GM12873 (cell line): ENCODE measurements around the gene IFNAR2.

Source experiments
- CTCF ChIP-seq: IDR thresholded peaks from 2 replicates; pipeline ENCODE4 v1.5.1; 2012; ENCODE audit warnings: low read depth, mild to moderate bottlenecking, moderate library complexity, low read length, control low read depth; ENCODE audit not compliant: insufficient read depth; ENCODE audit errors: missing control alignments

IFNAR2 gene

DNA sequence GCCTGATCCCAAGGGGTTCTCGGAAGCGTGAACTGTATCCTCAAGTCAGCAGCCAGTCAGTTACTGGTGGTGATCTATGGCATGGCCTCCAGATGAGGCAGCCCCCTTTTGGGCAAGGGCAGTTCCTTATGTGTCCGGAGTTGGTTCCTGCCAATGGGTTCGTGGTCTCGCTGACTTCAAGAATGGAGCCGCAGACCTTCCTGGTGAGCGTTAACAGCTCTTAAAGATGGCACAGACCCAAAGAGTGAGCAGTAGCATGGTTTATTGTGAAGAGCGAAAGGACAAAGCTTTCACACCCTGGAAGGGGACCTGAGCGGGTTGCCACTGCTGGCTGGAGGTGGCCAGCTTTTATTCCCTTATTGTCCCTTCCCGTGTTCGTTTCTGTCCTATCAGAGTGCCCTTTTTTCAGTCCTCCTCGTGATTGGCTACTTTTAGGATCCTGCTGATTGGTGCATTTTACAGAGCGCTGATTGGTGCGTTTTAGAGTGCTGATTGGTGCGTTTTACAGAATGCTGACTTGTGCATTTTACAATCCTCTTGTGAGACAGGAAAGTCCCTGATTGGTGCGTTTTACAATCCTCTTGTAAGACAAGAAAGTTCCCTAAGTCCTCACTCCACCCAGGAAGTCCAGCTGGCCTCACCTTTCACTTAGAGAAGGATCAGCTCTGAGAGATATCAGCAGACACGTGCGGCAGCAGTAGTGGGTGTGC is 27.5 kb downstream of the IFNAR2 start:
- no peak for TF ChIP-seq CTCF

- no peak for TF ChIP-seq CTCF
Measured at GRCh38 chr21:33258475-33258874, 28.7 kb downstream of the IFNAR2 start.

DNA sequence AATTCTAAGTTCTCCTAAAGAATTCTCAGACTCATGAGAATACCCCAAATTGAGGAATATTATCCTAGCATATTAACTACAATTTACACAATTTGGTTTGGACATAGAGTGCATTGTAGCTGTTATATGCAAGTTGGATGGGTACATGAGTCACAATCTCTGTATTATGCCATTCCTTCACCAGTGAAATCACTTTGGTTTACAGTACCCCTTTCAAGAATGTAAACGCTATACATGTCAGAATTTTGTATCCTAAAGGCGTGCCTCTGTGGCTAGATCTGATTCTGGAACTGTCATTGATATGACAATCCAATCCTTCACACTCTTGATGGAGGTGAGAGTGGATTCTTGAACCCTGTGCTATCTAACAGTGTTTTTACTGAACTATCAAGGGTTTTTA is 29.7 kb downstream of the IFNAR2 start:
- no peak for TF ChIP-seq CTCF

GRCh38 chr21:33259995-33260394 is 30.3 kb downstream of the IFNAR2 start:
- no peak for TF ChIP-seq CTCF

- TF ChIP-seq CTCF = no peak
Measured at GRCh38 chr21:33261635-33262034, 31.9 kb downstream of the IFNAR2 start.

DNA sequence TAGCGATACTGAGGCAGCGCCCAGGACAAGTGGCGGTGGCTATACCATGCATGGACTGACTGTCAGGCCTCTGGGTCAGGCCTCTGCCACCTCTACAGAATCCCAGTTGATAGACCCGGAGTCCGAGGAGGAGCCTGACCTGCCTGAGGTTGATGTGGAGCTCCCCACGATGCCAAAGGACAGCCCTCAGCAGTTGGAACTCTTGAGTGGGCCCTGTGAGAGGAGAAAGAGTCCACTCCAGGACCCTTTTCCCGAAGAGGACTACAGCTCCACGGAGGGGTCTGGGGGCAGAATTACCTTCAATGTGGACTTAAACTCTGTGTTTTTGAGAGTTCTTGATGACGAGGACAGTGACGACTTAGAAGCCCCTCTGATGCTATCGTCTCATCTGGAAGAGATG is 33.2 kb downstream of the IFNAR2 start:
- no peak for TF ChIP-seq CTCF

DNA sequence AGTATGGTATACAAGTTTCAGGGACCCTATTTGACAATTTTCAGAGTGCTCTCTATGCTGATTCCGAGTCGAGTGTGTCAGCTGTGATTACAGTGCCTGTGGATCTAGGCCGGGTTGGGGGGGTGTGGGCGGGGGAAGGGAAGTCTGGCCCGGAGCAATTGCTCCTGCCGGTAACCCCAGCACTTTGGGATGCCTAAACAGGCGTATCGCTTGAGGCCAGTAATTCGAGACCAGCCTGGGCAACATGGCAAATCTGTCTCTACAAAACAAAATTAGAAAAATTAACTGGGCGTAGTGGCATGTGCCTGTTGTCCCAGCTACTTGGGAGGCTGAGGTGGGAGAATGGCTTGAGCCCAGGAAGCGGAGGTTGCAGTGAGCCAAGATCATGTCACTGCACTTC is 34.8 kb downstream of the IFNAR2 start:
- no peak for TF ChIP-seq CTCF
